Kidney epithelial cell (primary cell): ENCODE results near the gene IFT25. TPM values are rescaled to one million over a fixed set of nuclear protein-coding genes. Genes with fewer than 3 reads are reported as not detected.
"Not testable (repeated sequence)": the region's sequence is repeated elsewhere in the genome, so short reads cannot be mapped to it uniquely, and the experiment has no call there.

Experiments
- DNase-seq: peaks from one replicate; pipeline ENCODE4 v3.0.0-alpha.2; 2010; ENCODE audit warnings: low read depth
- H3K27me3 ChIP-seq: 2 replicates; pipeline ENCODE4 v1.6.0; 2011; ENCODE audit warnings: low read length; ENCODE audit not compliant: control insufficient read depth, insufficient read depth
- H3K36me3 ChIP-seq: 2 replicates; pipeline ENCODE4 v1.5.1; 2011; ENCODE audit warnings: low read length; ENCODE audit not compliant: control insufficient read depth, insufficient read depth
- H3K4me3 ChIP-seq: 2 replicates; pipeline ENCODE4 v1.5.1; 2011; ENCODE audit warnings: low read depth, mild to moderate bottlenecking, control low read depth, low read length
- CTCF ChIP-seq: IDR thresholded peaks from 2 replicates; pipeline ENCODE4 v1.5.1; 2011; ENCODE audit warnings: mild to moderate bottlenecking, moderate library complexity, low read length, control low read depth, inconsistent platforms; ENCODE audit not compliant: insufficient read depth, poor library complexity, severe bottlenecking
- total RNA-seq: library from RNA; depleted of rRNA; stranded (reverse); fragments of >200 nt; gene quantifications from 2 replicates; pipeline ENCODE4 v1.2.3, GENCODE V29; 2015

Gene IFT25
- total RNA-seq = 9.5 and 11.5 TPM in 2 replicates

GRCh38 chr1:53945433-53946251, at the start of gene IFT25:
Gene IFT25, minus strand, starts transcription at chr1:53945699. Its CDS starts 5,617 bp downstream, at chr1:53940082.
- no peaks in the 10 kb centered on the region for H3K36me3 ChIP-seq
- DNase-seq = peak; percentile 48
- H3K27me3 ChIP-seq = no peaks in the 10 kb centered on the region
- no peak for TF ChIP-seq CTCF
- peak within 1 kb of the TSS; percentile 95 for H3K4me3 ChIP-seq

- DNase-seq, H3K4me3 ChIP-seq, H3K27me3 ChIP-seq, H3K36me3 ChIP-seq: not testable (repeated sequence)
These were observed 49.0 kb upstream of the IFT25 start for GRCh38 chr1:53994516-53994915.

- DNase-seq = no peak
- Histone ChIP-seq H3K4me3 (no peak overlapping the region), H3K36me3 (no peaks in the 10 kb centered on the region), H3K27me3 (no peaks in the 10 kb centered on the region)
- TF ChIP-seq CTCF = no peak
These were observed 46.8 kb upstream of the IFT25 start for GRCh38 chr1:53992085-53992874.

GRCh38 chr1:53987880-53988279, 42.4 kb upstream of the IFT25 start:
- H3K27me3 ChIP-seq = no peaks in the 10 kb centered on the region
- H3K36me3 ChIP-seq = no peaks in the 10 kb centered on the region
- no peak overlapping the region for H3K4me3 ChIP-seq
- DNase-seq = no peak
- no peak for TF ChIP-seq CTCF

GRCh38 chr1:53986458-53986857, 41.0 kb upstream of the IFT25 start:
- H3K36me3 ChIP-seq = no peaks in the 10 kb centered on the region
- no peak for TF ChIP-seq CTCF
- DNase-seq = no peak
- H3K27me3 ChIP-seq = no peaks in the 10 kb centered on the region
- no peak overlapping the region for H3K4me3 ChIP-seq

- Histone ChIP-seq H3K27me3 (no peaks in the 10 kb centered on the region), H3K36me3 (no peaks in the 10 kb centered on the region), H3K4me3 (no peak overlapping the region)
- no peak for TF ChIP-seq CTCF
- no peak for DNase-seq
These were observed 39.2 kb upstream of the IFT25 start for GRCh38 chr1:53984726-53985125.
